NCI-H1436 (cell line): Measurements from ENCODE around the gene NAV2.

ENCODE experiments used
- DNase-seq: peaks from one replicate; lab custom pipeline; 2025; lab: John Stamatoyannopoulos, UW

NAV2 gene

GRCh38 chr11:20089796-20090653, 377.4 kb downstream of the NAV2 start:
- DNase-seq, result no peak

- no peak for DNase-seq
Observed at GRCh38 chr11:20090654-20091374, 378.2 kb downstream of the NAV2 start.

GRCh38 chr11:20093775-20094174, 381.1 kb downstream of the NAV2 start:
- DNase-seq, result no peak

GRCh38 chr11:20095189-20095588, 382.6 kb downstream of the NAV2 start:
- DNase-seq, result no peak

GRCh38 chr11:20097319-20098221, 384.9 kb downstream of the NAV2 start:
- DNase-seq, result no peak

GRCh38 chr11:20099527-20099926, 386.9 kb downstream of the NAV2 start:
- DNase-seq, result no peak

GRCh38 chr11:20102397-20102796, 389.8 kb downstream of the NAV2 start:
- no peak for DNase-seq

- DNase-seq, result no peak
Observed at GRCh38 chr11:20103281-20103680, 390.6 kb downstream of the NAV2 start.

- no peak for DNase-seq
Observed at GRCh38 chr11:20105427-20105826, 392.8 kb downstream of the NAV2 start.

- DNase-seq, result no peak
Observed at GRCh38 chr11:20109731-20110445, 397.3 kb downstream of the NAV2 start.

GRCh38 chr11:20110908-20111669, 398.5 kb downstream of the NAV2 start:
- DNase-seq, result peak; percentile 77

GRCh38 chr11:20111871-20112270, 399.2 kb downstream of the NAV2 start:
- DNase-seq, result no peak

GRCh38 chr11:20112291-20113148, 399.9 kb downstream of the NAV2 start:
- no peak for DNase-seq

GRCh38 chr11:20113149-20113438, 400.5 kb downstream of the NAV2 start:
- no peak for DNase-seq

GRCh38 chr11:20114588-20114987, 402.0 kb downstream of the NAV2 start:
- DNase-seq, result no peak

GRCh38 chr11:20116825-20117224, 404.2 kb downstream of the NAV2 start:
- DNase-seq, result no peak

GRCh38 chr11:20117291-20117690, 404.7 kb downstream of the NAV2 start:
- DNase-seq, result no peak

- DNase-seq, result no peak
Observed at GRCh38 chr11:20118209-20118608, 405.6 kb downstream of the NAV2 start.

GRCh38 chr11:20119315-20119714, 406.7 kb downstream of the NAV2 start:
- DNase-seq, result no peak
